Esophagus muscularis mucosa (tissue), 4 donors: Measurements from ENCODE around the gene MCM7. TPM values are rescaled to one million over a fixed set of nuclear protein-coding genes. Genes with fewer than 3 reads are reported as not detected.

Source experiments
- DNase-seq: peaks from one replicate; pipeline ENCODE4 v3.0.0-alpha.2; 2017; ENCODE audit errors: extremely low spot score
- H3K27ac ChIP-seq, 4 donors: fragments of 200-600 bp; sonication (generic); replicated peaks in 1 of 4; 1 replicate in 3 of 4; 2 replicates in 1 of 4; pipeline ENCODE4 v1.5.1; 2016 to 2019; ENCODE audit warnings: mild to moderate bottlenecking in 1 of 4
- H3K27me3 ChIP-seq, 4 donors: fragments of 200-600 bp; sonication (generic); one replicate each; pipeline versions ENCODE4 v1.5.1 to v1.6.0; 2016 to 2019
- H3K36me3 ChIP-seq, 4 donors: fragments of 200-600 bp; sonication (generic); one replicate each; pipeline ENCODE4 v1.5.1; 2016 to 2019
- H3K4me1 ChIP-seq, 4 donors: fragments of 200-600 bp; sonication (generic); one replicate each; pipeline ENCODE4 v1.5.1; 2016 to 2019
- H3K4me3 ChIP-seq, 4 donors: fragments of 200-600 bp; sonication (generic); 1 replicate in 2 of 4; 2 replicates in 2 of 4; pipeline ENCODE4 v1.5.1; 2016 to 2019; ENCODE audit warnings: mild to moderate bottlenecking in 4 of 4, moderate library complexity in 1 of 4
- H3K9me3 ChIP-seq, 4 donors: fragments of 200-600 bp; sonication (generic); 1 replicate in 3 of 4; 2 replicates in 1 of 4; pipeline ENCODE4 v1.5.1; 2016 to 2019
- CTCF ChIP-seq, 3 experiments: fragments of 200-600 bp in 2 of 3; fragments of 450-650 bp in 1 of 3; sonication (generic) in 2 of 3; IDR thresholded peaks; one replicate each; pipeline ENCODE4 v1.5.1; 2017 to 2019; ENCODE audit warnings: antibody characterized with exemption in 3 of 3, mild to moderate bottlenecking in 2 of 3, moderate library complexity in 1 of 3
- EP300 ChIP-seq: sonication (generic); formaldehyde crosslinking; IDR thresholded peaks from one replicate; pipeline ENCODE4 v1.6.1; 2017; ENCODE audit warnings: antibody characterized with exemption
- POLR2A ChIP-seq: fragments of 450-650 bp; IDR thresholded peaks from one replicate; pipeline ENCODE4 v1.6.1; 2017; ENCODE audit warnings: antibody characterized with exemption, moderate library complexity, mild to moderate bottlenecking, low read depth
- POLR2AphosphoS5 ChIP-seq, 2 donors: sonication (generic); formaldehyde crosslinking; IDR thresholded peaks; one replicate each; pipeline ENCODE4 v1.6.1; 2017; ENCODE audit warnings: antibody characterized with exemption in 2 of 2
- whole genome bisulfite sequencing: methylation state at CpG from one replicate; pipeline ENCODE4 v1.1.5; 2018; 5-methylcytosine and 5-hydroxymethylcytosine counted together
- intact Hi-C: fragments of 100-400 bp; cut with DNase I; formaldehyde crosslinking; loops from one replicate; pipeline ENCODE4 v1.15.1; 2023
- total RNA-seq, 4 donors: library from RNA; depleted of rRNA; stranded (reverse); fragments of >200 nt; gene quantifications; one replicate each; pipeline versions ENCODE4 v1.1.0 to v1.2.1, GENCODE V29; 2016

MCM7 gene
- total RNA-seq, 4 donors from 2014 or later: 35.3 to 60.3 (median 41.1) TPM

GRCh38 chr7:100098913-100099312 lies 2.3 kb downstream of the MCM7 start:
- no peak for TF ChIP-seq POLR2AphosphoS5 (IDR thresholded peaks at IDR 0.05)
- no peak for TF ChIP-seq CTCF (IDR thresholded peaks at IDR 0.05)
- TF ChIP-seq EP300: no peak
- no peak for TF ChIP-seq POLR2A
- H3K27me3 ChIP-seq: no peaks in the 10 kb centered on the region
- DNase-seq: no peak
- H3K9me3 ChIP-seq: no peaks in the 10 kb centered on the region
- peaks cover 19 to 42% (median 29%) of the 10 kb centered on the region in 4 donors for H3K4me1 ChIP-seq
- intact Hi-C loops: no loop called here
- no peak overlapping the region for H3K4me3 ChIP-seq
- H3K36me3 ChIP-seq: peaks cover 51 to 69% (median 67%) of the 10 kb centered on the region in 4 donors
- 86% methylated on average over 8 of the region's 10 CpGs for WGBS
- no peak overlapping the region for H3K27ac ChIP-seq

GRCh38 chr7:100095704-100096103 lies 5.5 kb downstream of the MCM7 start:
- Histone ChIP-seq H3K36me3 (peaks cover 78 to 90% (median 88%) of the 10 kb centered on the region in 4 donors), H3K4me3 (no peak overlapping the region), H3K27ac (no peak overlapping the region), H3K27me3 (no peaks in the 10 kb centered on the region), H3K4me1 (peaks cover 13 to 41% (median 23%) of the 10 kb centered on the region in 4 donors), H3K9me3 (no peaks in the 10 kb centered on the region)
- WGBS: 90% methylated on average over 11 of the region's 17 CpGs
- intact Hi-C loops: no loop called here
- DNase-seq: no peak
- TF ChIP-seq CTCF (IDR thresholded peaks at IDR 0.05) (no peak), EP300 (no peak), POLR2A (no peak), POLR2AphosphoS5 (IDR thresholded peaks at IDR 0.05) (no peak)

- no peaks in the 10 kb centered on the region for H3K9me3 ChIP-seq
- 77% methylated on average over 9 of the region's 9 CpGs for WGBS
- TF ChIP-seq POLR2AphosphoS5 (IDR thresholded peaks at IDR 0.05) (no peak), CTCF (IDR thresholded peaks at IDR 0.05) (no peak), EP300 (no peak), POLR2A (no peak)
- no peak overlapping the region for H3K4me3 ChIP-seq
- DNase-seq: no peak
- H3K4me1 ChIP-seq: peaks cover 13 to 45% (median 23%) of the 10 kb centered on the region in 4 donors
- H3K36me3 ChIP-seq: peaks cover 81 to 94% (median 92%) of the 10 kb centered on the region in 4 donors
- no peaks in the 10 kb centered on the region for H3K27me3 ChIP-seq
- no peak overlapping the region for H3K27ac ChIP-seq
- intact Hi-C loops: no loop called here
Measured at GRCh38 chr7:100095289-100095688, 5.9 kb downstream of the MCM7 start.

GRCh38 chr7:100093925-100094486 lies 7.2 kb downstream of the MCM7 start:
- H3K4me3 ChIP-seq: no peak overlapping the region
- TF ChIP-seq POLR2A: no peak
- H3K4me1 ChIP-seq: peaks cover 10 to 45% (median 25%) of the 10 kb centered on the region in 4 donors
- no peak for DNase-seq
- peak overlapping the region in 2 of 4 donors; percentile 40 to 44 for H3K27ac ChIP-seq
- no peaks in the 10 kb centered on the region for H3K27me3 ChIP-seq
- WGBS: 84% methylated on average over 8 of the region's 16 CpGs
- H3K9me3 ChIP-seq: no peaks in the 10 kb centered on the region
- intact Hi-C loops: no loop called here
- H3K36me3 ChIP-seq: peaks cover 77 to 92% (median 89%) of the 10 kb centered on the region in 4 donors

- H3K27ac ChIP-seq: peak overlapping the region in 2 of 4 donors; percentile 40 to 44
- TF ChIP-seq CTCF (IDR thresholded peaks at IDR 0.05): no peak
- TF ChIP-seq POLR2A: no peak
- no peak for TF ChIP-seq EP300
- TF ChIP-seq POLR2AphosphoS5 (IDR thresholded peaks at IDR 0.05): no peak
- DNase-seq: no peak
- H3K9me3 ChIP-seq: no peaks in the 10 kb centered on the region
- intact Hi-C loops: no loop called here
- H3K4me1 ChIP-seq: peaks cover 10 to 44% (median 23%) of the 10 kb centered on the region in 4 donors
- 36% methylated on average over 13 of the region's 13 CpGs for WGBS
- H3K27me3 ChIP-seq: peaks cover 0 to 3% (median 0%) of the 10 kb centered on the region in 4 donors
- peaks cover 72 to 87% (median 84%) of the 10 kb centered on the region in 4 donors for H3K36me3 ChIP-seq
- H3K4me3 ChIP-seq: no peak overlapping the region
Measured at GRCh38 chr7:100093498-100093897, 7.7 kb downstream of the MCM7 start.
